Activated T-cell treated with anti-CD3 and anti-CD28 coated beads, Interleukin-2, amount 50 U/mL, for 48 hours (primary cell): ENCODE measurements around the gene ETV6.

Source experiments
- DNase-seq, 2 experiments: peaks; one replicate each; pipeline ENCODE4 v3.0.0-alpha.2; 2020

The ETV6 gene

DNA sequence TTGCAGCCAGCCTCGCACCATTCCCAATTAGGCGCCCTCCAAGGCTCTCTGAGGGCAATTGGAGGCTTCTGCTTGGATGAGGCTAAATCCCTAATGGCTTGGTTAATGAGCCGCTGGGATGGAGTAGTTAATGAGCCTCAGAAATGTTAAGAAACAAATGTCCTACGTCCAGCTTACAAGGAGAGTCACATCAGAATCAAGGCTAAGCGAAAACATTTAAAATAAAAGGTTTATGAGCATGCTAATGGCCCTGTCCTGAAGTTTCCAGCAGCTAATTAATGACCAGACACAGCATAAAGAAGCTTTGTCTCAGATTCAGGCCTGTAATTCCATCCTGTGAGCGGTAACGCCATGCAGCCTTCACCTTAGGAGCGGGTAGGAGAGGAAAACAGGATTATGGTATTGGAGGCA lies 220.6 kb downstream of the ETV6 start:
- no peak for DNase-seq

DNA sequence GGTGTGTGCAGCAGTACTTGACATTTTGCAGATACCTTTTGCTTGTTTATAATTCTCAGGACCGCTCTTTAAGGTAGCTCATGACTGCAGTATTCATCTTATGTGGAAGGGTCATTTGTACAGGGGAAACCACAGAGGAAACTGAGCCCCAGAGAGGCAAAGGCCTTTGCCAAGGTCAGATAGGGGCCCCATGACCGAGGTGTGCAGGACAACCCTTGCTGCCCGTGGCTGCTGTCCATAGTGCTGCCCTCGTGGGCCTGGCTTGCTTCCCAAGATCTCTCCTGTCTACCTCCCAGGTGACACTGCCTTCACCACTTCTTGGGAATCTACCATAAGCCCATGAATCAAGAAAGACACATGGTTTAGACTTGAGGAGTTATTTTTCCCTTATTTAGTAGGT lies 222.6 kb downstream of the ETV6 start:
- DNase-seq: no peak

DNA sequence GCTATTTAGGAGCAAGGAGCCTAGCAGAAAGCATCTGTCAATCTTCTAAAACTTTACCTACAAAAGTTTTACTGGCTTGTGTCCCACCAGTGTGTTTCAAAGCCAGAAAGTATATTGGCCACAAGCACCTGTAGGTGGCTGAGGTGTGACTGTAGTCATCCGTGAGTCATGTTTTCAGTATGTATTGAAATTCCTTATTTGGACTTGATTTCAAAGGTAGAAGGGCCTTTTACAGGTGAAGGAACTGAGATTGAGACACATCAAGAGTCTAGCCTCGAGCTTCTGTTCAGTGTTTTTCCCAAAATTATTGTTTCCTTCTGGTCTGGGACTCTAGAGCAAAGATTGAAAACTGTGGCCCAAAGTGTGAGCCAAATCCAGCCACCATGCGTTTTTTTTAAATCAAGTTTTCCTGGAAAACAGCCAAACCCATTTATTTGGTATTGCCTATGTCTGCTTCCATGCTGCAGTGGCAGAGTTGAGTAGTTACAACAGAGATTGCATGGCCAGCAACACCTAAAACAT lies 226.0 kb downstream of the ETV6 start:
- peak; percentile 34 to 39 for DNase-seq

DNA sequence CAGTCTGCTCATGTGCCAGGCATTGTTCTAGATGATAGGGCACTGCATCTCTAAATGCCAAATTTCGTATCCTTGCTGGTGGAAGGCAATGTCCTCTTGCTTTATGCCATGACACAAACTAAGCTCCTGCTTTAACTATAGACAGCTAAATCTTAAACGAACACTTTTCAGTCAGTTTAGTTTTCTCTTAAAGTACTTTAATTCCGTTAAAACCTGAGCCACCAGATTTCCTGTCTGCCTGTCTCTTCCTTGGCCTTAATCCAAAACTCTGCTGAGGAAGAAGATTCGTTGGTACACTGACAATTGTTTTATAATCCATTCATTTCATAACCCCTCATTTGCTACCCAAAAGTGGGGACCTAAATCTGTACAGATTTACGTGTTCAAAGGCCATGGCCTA lies 226.8 kb downstream of the ETV6 start:
- DNase-seq: no peak

DNA sequence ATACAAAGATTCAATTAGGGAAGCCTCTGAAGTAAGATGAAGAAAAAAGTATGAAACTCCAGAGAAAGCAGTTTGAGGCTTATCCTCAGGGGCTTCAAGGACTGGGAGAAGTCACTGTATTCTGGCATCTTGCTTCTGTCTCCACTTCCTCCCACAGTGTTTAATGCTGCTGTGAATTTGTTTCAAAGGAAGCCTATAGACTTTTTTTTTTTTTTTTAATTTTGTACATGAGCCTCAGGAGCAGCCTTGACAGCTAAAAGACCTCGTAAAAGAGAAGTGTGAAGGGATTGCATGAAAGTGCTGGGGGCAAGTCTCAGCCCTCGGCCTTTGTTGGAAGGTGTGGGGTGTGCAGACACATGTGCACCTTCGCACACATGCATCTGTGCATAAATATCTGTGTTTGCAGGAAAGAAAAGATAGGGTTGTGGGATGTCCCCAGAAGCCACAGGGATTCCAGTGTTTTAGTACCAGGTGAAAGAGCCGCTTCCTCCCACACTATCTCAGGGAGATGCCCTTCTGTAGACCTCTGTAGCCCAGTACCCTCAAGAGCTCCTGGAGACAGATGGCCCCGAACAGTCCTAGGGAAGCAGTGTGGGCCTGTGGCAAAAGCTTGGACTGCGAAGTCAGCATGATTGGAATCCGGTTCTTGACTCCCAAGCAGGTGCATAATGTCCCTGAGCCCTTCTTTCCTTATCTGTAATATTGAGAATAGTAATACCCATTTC lies 227.8 kb downstream of the ETV6 start:
- DNase-seq: no peak

DNA sequence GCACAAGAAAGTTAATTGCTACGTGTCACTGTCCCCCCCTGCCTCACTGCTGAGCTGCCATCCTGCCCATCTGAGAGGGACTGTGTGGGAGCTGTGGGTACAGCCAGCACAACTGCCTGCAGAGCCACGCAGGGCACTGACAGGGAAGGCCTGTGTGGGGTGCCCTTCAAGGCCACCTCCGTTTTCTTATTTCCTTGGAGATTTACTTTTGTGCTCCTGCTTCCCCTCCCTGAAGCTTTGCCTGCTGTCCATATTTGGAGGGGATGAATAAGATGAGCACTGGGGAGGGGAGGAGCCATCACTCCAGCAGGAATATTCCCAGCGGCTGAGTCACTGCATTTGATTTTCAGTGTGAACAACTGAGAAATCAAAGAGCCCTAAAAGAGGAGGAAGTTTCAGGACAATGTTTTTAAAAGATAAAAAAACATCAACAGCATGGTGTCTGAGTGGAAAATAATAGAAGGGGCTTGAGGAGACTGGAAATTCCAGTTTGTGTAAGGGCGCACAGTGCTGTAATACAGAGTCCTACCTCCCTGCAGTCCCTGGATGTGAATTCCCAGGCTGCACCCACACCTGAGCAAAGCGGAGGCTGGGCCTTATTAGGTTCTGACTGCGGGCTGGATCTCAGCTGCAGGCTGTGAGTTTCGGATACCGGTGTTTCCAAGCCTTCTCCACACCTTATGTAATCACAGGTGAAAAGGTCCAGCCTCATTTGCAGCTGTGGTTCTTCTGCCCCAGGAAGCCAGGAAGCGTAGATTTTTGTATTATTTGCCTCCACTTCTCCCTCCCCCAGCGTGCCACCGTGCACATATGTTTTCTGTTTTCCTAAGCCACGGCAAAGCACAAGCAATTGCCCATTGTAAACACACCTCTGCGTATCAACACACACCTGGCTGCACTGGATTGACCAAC lies 228.7 kb downstream of the ETV6 start:
- no peak for DNase-seq

DNA sequence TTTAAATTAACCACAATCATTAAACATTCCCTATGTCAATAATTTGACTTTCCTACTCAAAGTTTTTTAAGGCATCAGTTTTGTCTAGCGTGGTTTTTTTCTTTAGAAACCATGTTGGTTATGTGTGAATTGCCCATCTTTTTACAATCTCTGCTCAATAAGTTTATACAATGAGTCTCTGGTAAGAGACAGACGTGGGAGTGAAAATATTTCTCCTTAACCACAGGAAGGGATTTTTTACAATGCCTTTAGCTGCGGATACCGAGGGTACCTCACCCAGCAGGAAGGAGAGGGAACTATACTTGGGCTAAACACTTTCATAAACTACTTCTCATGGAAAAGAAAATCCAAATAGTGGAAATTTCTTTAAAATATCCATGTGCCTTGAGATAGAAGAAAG lies 229.8 kb downstream of the ETV6 start:
- DNase-seq: no peak

DNA sequence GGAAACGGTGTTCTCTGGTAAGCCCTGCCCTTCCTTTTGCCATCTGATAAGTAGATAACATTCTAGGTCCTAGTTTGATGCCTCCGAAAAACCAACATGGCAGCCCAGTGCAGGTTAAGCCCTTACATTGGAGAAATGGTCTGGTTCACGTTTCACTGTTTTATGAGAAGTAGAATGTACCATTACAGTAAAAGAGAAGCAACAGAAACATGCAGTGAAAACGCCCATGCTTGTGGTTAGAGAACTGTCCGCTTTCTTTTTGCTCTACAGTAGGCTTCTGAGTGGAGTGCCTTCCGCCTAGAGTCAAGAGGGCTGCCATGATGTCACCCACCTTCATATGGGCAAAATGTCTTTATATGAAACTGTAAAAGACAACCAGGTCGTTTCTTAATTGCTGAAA lies 230.9 kb downstream of the ETV6 start:
- no peak for DNase-seq

DNA sequence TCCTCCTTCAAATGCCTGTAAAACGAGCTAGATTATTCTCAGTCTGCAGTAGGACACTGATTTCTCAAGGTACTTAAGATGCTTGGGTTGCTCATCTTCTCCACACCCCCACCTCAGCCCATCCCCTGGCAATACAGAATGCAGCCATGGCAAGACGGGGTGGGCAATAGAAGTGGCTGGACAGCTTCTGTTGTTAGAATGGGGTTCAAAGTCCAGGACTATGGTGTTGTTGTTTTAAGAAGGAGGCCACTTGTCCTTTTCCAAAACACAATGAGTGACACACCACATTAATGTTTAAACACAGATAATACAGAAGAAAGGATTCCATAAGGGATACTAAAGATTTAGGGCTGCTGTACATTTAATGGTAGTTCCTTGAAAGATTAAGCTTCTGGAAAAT lies 232.4 kb downstream of the ETV6 start:
- no peak for DNase-seq

DNA sequence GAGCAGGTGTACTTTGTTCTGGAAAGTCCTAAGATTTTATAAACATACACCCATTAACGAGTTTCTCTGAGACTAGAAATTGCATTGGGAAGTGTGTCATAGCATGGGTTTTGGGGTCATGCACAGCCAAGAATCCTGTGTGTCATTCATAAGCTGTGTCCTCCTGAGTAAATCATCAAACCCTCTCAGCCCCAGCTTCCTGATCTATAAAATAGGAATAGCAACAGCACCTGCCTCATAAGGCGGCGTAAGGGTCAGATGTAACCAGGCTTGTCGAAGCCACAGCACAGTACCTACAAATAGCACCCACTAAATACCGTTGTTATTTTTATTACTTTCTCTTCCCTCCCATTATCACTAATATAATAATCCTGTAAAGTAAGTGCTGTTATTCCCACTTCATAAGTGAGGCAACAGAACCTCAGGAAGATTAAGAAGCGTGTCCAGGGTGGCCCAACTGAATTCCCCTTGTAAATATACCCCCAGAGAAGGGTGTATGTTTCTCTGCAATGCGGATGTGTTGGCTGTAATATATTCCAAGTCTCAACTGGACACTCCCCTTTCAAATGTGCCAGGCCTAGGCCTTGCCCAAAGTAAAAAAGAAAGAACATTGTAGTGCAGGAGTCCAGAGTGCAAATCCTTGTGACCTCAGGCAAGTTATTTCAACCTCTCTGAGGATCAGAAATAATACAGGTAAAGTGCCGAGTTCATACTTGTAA lies 233.0 kb downstream of the ETV6 start:
- no peak for DNase-seq

DNA sequence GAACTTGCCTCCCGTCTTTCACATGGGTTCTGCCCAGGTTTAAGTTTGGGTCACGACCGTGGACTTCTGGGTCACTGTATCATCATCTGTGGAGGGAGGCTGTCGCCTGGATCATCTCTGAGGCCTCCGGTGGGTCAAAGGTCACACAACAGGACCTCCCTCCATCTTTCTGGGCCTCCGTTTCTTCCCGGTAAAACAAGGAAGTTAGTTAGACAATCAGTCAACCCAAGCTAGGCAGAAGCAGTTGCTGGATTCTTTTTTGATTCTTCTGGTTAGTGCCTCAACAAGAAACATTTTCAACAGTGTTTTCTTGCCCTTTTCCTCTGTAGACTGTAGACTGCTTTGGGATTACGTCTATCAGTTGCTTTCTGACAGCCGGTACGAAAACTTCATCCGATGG lies 234.6 kb downstream of the ETV6 start:
- DNase-seq: no peak

DNA sequence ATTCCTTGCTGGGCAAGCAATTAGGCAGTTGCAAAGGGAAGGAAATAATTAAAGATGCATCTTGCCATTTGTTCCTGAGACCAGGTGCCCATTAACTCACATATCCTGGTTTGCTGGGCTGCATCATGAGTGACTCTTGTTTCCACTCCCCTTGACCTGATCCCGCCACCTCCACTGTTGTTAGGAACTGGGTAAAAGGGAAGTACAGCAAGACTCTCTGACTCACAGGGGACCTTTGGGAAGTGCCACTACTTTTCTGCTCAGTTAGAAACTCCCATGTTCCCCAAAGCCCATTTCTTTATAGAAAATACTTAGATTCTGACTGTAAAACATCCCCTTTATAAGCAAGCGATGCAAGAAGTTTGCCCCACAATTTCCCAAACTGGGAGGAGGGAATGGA lies 235.2 kb downstream of the ETV6 start:
- DNase-seq: no peak

DNA sequence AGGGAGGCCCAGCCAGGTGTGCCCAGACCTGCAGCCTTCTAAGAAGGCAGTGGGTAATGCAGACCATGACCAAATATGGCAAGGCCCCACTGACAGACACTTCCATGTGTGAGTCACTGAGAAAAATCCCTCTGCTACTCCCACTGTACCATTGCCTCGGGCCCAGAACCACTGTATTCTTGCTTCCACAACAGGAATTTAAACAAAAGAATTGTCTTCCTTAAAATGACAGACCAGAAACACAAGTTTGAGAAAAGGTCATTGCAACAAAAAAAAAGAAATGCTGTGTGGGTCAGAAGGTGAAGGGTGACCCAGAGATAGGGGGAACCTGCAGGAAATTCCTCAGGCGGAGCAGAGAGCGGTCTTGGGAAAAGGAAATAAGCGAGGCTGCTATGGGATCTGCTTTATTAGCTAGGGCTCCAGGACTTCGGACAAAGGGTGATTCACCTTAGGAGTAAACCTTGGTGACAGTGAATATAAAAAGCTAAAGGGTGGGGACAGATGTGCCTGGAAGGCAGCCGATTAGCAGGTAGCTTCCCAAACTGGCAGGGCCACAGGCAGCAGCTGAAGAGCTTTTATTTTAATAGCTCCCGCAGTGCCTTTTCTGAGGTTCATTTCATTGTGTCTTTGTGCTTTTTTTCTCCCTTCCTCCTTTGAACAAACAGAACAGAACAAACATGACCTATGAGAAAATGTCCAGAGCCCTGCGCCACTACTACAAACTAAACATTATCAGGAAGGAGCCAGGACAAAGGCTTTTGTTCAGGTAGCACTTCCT lies 236.0 kb downstream of the ETV6 start:
- DNase-seq: no peak

DNA sequence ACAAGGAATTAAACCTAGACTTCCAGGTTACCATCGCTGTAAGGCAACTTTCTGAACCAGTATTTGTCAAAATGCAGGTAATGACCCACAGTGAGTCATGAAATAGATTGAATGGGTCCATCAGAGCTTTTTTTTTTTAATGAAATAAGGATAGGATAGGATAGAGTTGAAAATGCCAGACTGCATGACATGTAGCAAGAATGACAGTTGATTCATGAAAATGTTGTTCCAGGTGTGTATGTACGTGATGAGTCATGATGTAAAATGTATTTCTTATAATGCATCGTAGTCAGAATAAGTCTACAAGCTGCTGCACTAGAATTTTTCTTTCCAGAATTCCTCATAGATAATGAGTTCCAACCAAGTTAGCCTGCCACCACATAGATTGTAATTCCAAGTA lies 236.9 kb downstream of the ETV6 start:
- no peak for DNase-seq

DNA sequence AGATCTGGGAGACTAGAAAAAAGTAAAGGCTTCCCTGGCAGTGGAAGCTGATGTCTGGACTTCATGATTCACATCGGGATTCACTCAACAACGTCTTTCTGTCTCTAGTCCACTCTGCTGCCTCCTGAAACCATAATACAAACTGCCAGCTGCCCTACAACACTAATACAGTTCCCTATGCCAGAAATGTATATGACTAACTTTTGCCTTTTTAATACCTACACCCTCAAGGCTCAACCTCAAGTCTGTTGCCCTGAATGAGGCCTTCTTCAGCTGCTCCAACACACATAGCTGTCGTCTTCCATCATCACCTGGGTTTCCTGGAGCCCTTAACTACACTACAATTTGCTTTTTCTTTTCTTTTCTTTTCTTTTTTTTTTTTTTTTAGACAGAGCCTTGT lies 238.6 kb downstream of the ETV6 start:
- DNase-seq: no peak

DNA sequence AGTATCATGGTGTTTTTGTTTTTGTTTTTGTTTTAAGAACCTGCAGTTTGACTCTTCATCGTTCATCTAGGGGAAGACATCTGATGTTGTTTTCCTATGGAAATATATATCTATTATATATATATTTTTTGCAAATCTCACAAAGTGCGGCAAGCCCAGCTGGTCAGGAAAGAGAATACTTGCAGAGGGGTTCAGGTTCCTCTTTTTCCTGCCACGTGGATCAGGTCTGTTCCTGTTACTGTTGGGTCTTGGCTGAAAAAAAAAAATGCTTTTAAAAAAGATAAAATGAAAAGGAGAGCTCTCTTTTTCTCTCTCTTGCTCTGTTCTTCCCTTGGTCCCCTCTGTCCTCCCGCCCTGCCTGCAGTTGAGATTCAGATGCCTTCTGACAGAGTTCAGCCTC lies 241.9 kb downstream of the ETV6 start:
- no peak for DNase-seq

DNA sequence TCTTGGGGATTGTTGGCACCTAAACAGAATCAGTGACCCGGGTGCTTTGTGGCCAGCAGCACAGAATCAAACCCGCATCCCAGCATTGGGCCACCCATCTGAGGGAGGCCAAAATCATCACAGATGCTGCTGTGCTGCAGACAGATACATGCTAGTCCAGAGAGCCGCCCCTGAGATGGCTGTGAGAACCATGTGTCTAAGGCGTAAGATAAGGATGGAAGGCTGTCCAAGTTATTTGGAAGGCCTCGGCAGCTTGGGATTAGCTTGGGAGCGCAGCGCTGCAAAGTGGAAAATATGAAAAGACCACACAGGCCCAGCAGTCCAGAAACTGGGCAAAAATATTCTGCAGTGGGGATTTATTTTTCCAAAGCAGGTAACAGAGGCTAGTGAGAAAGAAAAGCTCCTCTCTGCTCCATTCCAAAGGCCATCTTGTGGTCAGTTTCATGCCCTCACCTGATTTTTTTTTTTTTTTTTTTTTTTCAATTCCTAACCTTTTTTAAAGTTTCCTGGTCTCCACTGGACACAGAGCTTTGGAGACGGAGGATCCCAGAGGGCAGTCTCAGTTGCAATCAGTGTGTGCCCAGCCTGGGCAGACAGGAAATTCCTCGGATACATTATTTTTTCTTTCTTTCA lies 242.4 kb downstream of the ETV6 start:
- DNase-seq: no peak

DNA sequence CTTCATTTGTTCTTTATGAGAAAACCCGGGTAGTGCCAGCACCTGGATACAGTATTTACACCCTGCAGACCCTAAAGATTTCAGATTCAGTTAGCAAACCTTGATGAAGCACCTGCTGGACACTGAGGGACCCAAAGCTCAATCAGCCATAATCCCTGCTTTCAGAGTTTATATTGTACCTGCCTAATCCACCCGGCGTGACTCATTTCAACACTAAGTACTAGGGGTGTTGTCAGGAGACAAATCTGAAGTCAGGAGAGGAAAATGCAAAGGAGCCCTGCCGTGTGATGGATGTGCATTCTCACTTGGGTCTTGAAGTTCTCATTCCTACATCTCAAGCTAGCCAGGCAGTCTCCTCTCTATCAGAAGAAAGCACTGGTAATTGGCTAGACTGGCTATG lies 244.5 kb downstream of the ETV6 start:
- DNase-seq: no peak

DNA sequence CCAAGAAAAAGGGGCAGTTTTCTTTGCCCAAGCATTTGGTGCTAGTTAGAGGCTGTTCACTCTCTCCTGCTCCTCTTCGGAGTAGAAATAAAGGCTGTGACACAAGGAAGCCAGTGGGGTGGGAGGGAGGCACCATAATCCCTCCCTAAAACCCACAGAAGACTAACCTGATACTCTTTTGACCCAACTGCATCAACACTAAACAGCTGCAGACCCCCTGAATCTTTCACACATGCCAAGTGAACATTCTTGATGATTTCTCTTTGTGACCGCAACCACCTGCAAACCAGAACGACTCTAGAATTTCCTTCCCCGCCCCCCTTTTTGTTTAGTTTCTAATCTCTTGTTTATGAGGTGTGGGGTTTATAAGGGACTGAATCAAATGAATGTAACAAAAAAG lies 245.4 kb downstream of the ETV6 start:
- DNase-seq: no peak

DNA sequence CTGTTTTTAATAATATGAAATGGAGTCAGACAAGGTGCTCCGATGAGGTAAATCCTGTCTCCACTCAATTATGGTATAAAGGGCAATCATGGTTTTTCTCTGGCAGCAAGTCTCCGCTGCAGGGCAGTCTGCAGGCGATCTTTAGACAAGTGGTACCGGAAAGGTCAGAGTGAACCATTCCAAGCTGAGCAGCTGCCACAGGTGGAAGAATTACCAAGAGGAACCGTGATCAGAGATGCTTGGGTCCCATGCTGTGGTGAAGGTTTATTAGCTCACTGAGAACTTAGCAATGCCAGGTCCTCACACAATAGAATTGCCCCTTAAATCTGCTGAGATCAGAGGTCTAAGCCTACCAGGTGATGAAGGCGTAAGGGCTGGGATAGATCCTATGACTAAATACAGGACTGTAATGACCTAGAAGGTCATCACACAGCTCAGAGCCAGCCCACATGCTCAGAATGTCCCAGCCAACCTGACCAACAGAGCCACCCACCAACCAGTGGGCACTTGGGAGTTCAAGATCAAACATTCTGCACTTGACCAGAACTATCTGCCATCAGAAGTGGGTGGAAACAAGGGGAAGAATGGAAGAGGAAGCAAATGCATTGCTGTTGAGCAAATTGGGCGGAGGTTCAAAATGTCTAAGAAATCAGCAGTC lies 246.1 kb downstream of the ETV6 start:
- DNase-seq: no peak

DNA sequence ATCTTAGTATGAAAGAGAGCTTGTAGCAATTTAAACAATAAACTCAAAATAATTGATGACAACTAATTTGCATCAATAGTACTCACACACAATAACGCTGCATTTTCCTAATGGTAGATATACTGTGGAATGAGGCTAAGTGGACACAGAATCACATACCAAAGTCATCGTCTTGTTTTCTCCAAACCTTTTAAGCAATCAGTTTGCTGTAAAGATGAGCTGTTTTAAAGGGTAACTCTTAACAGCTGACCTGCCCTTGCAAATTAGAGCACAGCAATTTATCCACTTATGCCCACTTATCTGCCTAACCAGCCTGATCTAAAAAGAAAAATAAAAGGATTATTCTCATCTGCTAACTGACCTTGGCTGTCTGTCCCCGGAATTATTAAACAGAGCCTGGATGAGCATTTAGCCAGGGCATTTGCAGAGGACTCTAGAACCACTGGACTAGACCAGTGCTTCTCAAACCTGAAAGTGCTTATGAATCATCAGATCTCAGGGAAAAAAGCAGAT lies 247.0 kb downstream of the ETV6 start:
- no peak for DNase-seq
